ENCODE measurements around the gene HERC5.

HERC5 gene

DNA sequence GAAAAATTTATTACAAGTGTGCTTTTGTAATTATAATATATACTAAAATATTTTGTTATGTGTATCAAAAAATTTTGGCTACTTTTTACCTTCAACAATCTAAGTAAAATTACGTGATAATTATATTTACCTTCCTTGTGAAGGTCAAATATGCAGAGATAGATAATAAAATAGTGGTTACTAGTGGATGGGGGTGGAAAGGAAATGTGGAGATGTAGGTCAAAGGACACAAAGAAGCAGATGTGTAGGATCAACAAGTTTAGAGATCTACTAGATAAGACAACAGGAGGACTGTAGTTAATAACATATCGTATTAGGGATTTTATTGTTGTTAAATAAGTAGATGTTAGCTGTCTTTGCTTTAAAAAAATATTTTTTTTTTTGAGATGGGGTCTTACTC is 21.3 kb downstream of the HERC5 start:
- no peak overlapping the region for H3K27ac ChIP-seq
- TF ChIP-seq, protein P1, sequence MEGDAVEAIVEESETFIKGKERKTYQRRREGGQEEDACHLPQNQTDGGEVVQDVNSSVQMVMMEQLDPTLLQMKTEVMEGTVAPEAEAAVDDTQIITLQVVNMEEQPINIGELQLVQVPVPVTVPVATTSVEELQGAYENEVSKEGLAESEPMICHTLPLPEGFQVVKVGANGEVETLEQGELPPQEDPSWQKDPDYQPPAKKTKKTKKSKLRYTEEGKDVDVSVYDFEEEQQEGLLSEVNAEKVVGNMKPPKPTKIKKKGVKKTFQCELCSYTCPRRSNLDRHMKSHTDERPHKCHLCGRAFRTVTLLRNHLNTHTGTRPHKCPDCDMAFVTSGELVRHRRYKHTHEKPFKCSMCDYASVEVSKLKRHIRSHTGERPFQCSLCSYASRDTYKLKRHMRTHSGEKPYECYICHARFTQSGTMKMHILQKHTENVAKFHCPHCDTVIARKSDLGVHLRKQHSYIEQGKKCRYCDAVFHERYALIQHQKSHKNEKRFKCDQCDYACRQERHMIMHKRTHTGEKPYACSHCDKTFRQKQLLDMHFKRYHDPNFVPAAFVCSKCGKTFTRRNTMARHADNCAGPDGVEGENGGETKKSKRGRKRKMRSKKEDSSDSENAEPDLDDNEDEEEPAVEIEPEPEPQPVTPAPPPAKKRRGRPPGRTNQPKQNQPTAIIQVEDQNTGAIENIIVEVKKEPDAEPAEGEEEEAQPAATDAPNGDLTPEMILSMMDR (conservative IDR thresholded peaks at IDR 0.05; ENCODE audit: low read depth): no peak
- DNase-seq (ENCODE audit: low spot score): no peak
- POLR2A ChIA-PET (ENCODE audit: low non-redundant PET): no interaction called here
- CTCF ChIA-PET: no interaction called here

DNA sequence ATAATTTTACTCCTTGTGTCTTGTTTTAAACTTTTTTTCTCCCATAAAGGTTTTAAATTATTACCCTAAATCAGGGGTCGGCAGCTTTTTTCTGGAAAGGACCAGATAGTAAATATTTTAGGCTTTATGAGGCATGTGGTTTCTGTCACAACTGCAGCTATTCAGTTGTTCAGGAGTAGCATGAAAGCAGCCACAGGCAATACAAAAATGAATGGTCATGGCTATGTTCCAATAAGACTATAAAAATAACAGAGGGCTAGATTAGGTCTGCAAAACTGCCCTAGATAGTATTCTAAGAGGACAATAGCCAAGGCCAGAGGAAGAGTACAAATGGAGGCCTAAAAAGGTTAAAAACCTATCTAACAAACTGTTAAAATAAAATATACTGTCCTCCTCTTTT is 24.6 kb downstream of the HERC5 start:
- no peak overlapping the region for H3K27ac ChIP-seq
- CTCF ChIA-PET: interaction anchor here (0.5 kb wide), 1 partner anchor 290 kb away, joined by 3 read pairs; no protein-coding TSS in a partner anchor
- POLR2A ChIA-PET (ENCODE audit: low non-redundant PET): no interaction called here
- TF ChIP-seq, protein P1 (conservative IDR thresholded peaks at IDR 0.05; ENCODE audit: low read depth): no peak
- no peak for DNase-seq (ENCODE audit: low spot score)

DNA sequence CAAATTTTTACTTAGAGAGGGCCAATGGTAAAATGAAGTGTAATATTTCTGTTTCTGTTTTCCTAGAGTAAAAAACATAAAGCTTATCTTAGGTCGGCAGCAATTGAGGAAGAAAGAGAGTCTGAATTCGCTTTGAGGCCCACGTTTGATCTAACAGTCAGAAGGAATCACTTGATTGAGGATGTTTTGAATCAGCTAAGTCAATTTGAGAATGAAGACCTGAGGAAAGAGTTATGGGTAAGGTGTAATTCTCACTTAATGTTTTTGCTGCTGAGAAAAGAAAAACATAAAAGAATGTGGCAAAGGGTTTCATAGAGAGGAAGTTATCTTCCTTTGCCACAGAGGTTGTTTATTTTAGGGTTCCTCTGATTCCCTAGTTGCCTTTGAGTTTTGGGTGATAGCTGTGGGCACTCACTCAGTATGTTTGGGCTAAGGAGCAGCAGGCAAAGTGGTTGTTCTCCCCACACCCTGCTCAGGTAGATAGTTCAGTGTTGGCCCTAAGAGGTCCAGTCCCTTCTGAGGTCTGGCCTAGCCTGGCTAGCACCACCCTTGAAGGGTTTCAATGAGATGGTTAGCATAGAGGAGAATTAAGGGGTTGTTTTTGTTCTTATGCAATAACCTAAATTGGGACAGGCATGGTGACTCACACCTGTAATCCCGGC is 32.3 kb downstream of the HERC5 start:
- H3K27ac ChIP-seq: no peak overlapping the region
- DNase-seq (ENCODE audit: low spot score): no peak
- POLR2A ChIA-PET (ENCODE audit: low non-redundant PET): no interaction called here
- TF ChIP-seq, protein P1 (conservative IDR thresholded peaks at IDR 0.05; ENCODE audit: low read depth): no peak
- CTCF ChIA-PET: no interaction called here

DNA sequence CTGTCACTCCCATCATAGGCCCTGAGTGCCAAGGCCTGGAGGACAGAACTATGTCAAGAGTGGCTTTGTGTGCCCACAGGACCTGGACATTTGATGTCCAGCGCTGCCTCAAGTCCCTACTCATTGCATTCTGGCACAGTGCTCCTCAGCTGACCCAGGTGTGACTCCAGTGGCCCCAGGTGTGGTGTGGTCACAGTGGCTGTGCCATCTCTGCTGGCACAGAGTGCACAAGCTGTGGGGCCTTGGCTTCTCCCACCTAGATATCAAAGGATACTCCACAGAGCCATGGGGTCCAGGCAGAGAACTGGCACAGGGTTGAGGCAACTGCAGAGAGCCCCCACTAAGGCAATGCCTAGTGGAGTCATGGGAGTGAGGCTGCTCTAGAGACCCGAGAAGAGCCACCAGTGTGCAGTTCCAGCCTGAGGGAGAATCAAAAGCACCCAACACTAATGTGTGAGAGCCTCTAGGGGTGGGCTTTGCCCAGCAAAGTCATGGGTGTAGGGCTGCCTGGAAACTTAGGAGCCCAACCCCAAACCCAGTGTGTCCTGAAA is 41.0 kb downstream of the HERC5 start:
- POLR2A ChIA-PET (ENCODE audit: low non-redundant PET): no interaction called here
- no peak overlapping the region for H3K27ac ChIP-seq
- CTCF ChIA-PET: no interaction called here
- DNase-seq (ENCODE audit: low spot score): no peak
- TF ChIP-seq, protein P1 (conservative IDR thresholded peaks at IDR 0.05; ENCODE audit: low read depth): no peak

DNA sequence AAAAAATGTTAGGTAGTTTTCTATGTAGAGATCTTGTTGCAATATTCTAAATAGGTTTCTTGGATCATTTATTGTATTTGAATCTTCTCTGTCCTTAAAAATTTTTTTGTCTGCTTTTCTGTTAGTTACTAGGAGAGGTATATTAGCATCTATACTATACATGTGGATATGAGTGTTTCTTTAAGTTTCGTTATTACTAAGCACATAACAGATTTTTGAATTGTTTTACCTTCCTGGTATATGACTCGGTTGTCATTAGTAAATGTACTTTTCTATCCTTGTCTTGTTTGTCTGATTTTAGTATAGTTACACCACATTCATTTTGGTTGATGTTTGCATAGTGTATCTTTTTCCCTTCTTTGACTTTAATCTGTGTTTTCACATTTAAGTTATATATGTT is 46.4 kb downstream of the HERC5 start:
- TF ChIP-seq, protein P1 (conservative IDR thresholded peaks at IDR 0.05; ENCODE audit: low read depth): no peak
- ChIA-PET POLR2A (ENCODE audit: low non-redundant PET) (no interaction called here), CTCF (interaction anchor here (0.6 kb wide), 1 partner anchor 138 kb away, joined by 7 read pairs; no protein-coding TSS in a partner anchor)
- DNase-seq (ENCODE audit: low spot score): no peak
- no peak overlapping the region for H3K27ac ChIP-seq

DNA sequence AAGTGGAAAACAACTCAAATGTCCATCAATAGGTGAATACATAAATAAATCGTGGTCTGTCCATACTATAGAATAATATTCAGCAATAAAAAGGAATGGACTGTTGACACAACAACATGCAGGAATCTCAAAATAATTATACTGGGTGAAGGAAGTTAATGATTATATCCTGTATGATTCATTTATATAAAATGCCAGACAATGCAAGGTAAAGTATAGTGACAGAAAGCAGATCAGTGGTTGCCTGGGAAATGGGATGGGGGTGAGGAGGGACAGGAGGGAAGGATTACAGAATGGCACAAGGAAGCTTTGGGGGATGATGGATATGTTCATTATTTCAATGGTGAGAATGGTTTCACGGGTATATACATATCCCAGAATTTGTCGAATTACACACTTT is 54.3 kb downstream of the HERC5 start:
- ChIA-PET POLR2A (ENCODE audit: low non-redundant PET) (no interaction called here), CTCF (interaction anchor here (0.5 to 0.6 kb wide), 4 partner anchors 13 to 622 kb away, joined by 3 to 4 read pairs (median 4); no protein-coding TSS in a partner anchor)
- DNase-seq (ENCODE audit: low spot score): no peak
- TF ChIP-seq, protein P1 (conservative IDR thresholded peaks at IDR 0.05; ENCODE audit: low read depth): no peak
- H3K27ac ChIP-seq: no peak overlapping the region
